ENCODE results near the gene SLC22A23.
"Not testable (repeated sequence)": the region's sequence is repeated elsewhere in the genome, so short reads cannot be mapped to it uniquely, and the experiment has no call there.

The SLC22A23 gene

DNA sequence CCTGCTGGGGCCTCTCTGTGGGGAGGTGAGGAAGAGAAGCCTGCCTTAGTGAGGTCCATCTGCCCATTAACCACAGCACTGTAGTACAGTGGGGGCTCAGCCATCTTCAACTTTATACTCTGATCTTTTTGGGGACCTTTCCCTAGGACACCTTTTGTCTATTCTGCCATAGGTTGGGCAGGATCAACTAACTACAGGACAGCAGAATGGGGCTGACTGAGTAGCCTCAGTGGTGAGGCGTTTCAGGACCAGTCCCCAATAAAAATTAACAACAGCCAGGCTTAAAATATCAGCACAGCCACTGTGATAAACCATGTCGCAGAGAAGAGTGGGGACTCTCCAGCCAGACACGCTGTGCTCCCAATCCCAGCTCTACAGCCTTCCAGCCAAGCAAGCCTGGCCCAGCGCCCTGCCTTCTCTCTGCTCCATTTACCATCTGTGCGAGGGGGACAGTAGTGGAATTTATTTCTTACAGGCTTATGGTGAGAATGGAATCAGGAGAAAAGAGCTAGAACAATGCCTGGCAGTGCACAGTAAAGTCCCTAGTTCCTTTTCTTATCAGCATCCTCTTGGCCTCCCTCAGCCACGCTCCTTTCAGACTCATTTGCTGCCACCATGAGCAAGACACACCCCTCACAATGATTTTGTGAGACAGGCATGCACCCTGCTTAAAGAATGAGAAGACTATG is 75.5 kb downstream of the SLC22A23 start:
- ChIA-PET POLR2A (no interaction called here), CTCF (no interaction called here)
- TF ChIP-seq TARDBP (IDR thresholded peaks at IDR 0.05) (no peak), FOXA1 (IDR thresholded peaks at IDR 0.05) (no peak), SP1 (IDR thresholded peaks at IDR 0.05) (no peak), FOXK2 (IDR thresholded peaks at IDR 0.05) (no peak), HDGF (IDR thresholded peaks at IDR 0.05; ENCODE audit: borderline replicate concordance) (no peak), FOXM1 (IDR thresholded peaks at IDR 0.05; ENCODE audit: borderline replicate concordance) (no peak), ARNT (IDR thresholded peaks at IDR 0.05) (no peak), ELF4 (IDR thresholded peaks at IDR 0.05) (no peak), CTBP1 (IDR thresholded peaks at IDR 0.05; ENCODE audit: borderline replicate concordance) (no peak), NFRKB (IDR thresholded peaks at IDR 0.05) (no peak), SUZ12 (IDR thresholded peaks at IDR 0.05) (no peak), ZNF384 (IDR thresholded peaks at IDR 0.05) (no peak), L3MBTL2 (conservative IDR thresholded peaks at IDR 0.05) (no peak), LEF1 (IDR thresholded peaks at IDR 0.05; ENCODE audit: borderline replicate concordance) (no peak), BHLHE40 (IDR thresholded peaks at IDR 0.05; ENCODE audit: borderline replicate concordance) (no peak)
- TF ChIP-seq, protein P1, sequence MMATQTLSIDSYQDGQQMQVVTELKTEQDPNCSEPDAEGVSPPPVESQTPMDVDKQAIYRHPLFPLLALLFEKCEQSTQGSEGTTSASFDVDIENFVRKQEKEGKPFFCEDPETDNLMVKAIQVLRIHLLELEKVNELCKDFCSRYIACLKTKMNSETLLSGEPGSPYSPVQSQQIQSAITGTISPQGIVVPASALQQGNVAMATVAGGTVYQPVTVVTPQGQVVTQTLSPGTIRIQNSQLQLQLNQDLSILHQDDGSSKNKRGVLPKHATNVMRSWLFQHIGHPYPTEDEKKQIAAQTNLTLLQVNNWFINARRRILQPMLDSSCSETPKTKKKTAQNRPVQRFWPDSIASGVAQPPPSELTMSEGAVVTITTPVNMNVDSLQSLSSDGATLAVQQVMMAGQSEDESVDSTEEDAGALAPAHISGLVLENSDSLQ (IDR thresholded peaks at IDR 0.05) = no peak
- DNase-seq (ENCODE audit: extremely low spot score) = no peak

- no peak for TF ChIP-seq ARNT (IDR thresholded peaks at IDR 0.05)
- TF ChIP-seq SUZ12 (IDR thresholded peaks at IDR 0.05) = no peak
- no peak for TF ChIP-seq FOXA1 (IDR thresholded peaks at IDR 0.05)
- no peak for TF ChIP-seq FOXM1 (IDR thresholded peaks at IDR 0.05; ENCODE audit: borderline replicate concordance)
- TF ChIP-seq LEF1 (IDR thresholded peaks at IDR 0.05; ENCODE audit: borderline replicate concordance) = no peak
- no peak for TF ChIP-seq HDGF (IDR thresholded peaks at IDR 0.05; ENCODE audit: borderline replicate concordance)
- TF ChIP-seq TARDBP (IDR thresholded peaks at IDR 0.05) = no peak
- TF ChIP-seq, protein P1 (IDR thresholded peaks at IDR 0.05) = no peak
- no peak for TF ChIP-seq L3MBTL2 (conservative IDR thresholded peaks at IDR 0.05)
- TF ChIP-seq ELF4 (IDR thresholded peaks at IDR 0.05) = no peak
- ChIA-PET CTCF (interaction anchor here (0.6 to 1.2 kb wide), 4 partner anchors 10 to 108 kb away, joined by 3 read pairs; no protein-coding TSS in a partner anchor), POLR2A (interaction anchor here (1.6 kb wide), 1 partner anchor 18 kb away, joined by 3 read pairs; no protein-coding TSS in a partner anchor)
- DNase-seq (ENCODE audit: extremely low spot score) = no peak
Measured at GRCh38 chr6:3380344-3381232, 76.3 kb downstream of the SLC22A23 start.

GRCh38 chr6:3379482-3380060 is 77.3 kb downstream of the SLC22A23 start:
- POLR2A ChIA-PET = interaction anchor here (1.0 to 1.6 kb wide), 2 partner anchors 17 to 24 kb away, joined by 3 read pairs; no protein-coding TSS in a partner anchor
- no peak for DNase-seq (ENCODE audit: extremely low spot score)
- CTCF ChIA-PET = interaction anchor here (0.7 to 1.2 kb wide), 3 partner anchors 9 to 65 kb away, joined by 3 to 4 read pairs (median 3); no protein-coding TSS in a partner anchor
- TF ChIP-seq, protein P1 (IDR thresholded peaks at IDR 0.05) = no peak
- TF ChIP-seq TARDBP (IDR thresholded peaks at IDR 0.05) = no peak
- 0 out of 2 replicates have a peak, but pooled peaks have one; percentile 41 for TF ChIP-seq BHLHE40 (IDR thresholded peaks at IDR 0.05; ENCODE audit: borderline replicate concordance)
- TF ChIP-seq NFRKB (IDR thresholded peaks at IDR 0.05) = no peak
- no peak for TF ChIP-seq ELF4 (IDR thresholded peaks at IDR 0.05)
- TF ChIP-seq HDGF (IDR thresholded peaks at IDR 0.05; ENCODE audit: borderline replicate concordance) = 0 out of 2 replicates have a peak, but pooled peaks have one; percentile 51
- no peak for TF ChIP-seq SUZ12 (IDR thresholded peaks at IDR 0.05)
- no peak for TF ChIP-seq ARNT (IDR thresholded peaks at IDR 0.05)
- TF ChIP-seq CTBP1 (IDR thresholded peaks at IDR 0.05; ENCODE audit: borderline replicate concordance) = no peak
- no peak for TF ChIP-seq FOXM1 (IDR thresholded peaks at IDR 0.05; ENCODE audit: borderline replicate concordance)
- TF ChIP-seq FOXK2 (IDR thresholded peaks at IDR 0.05) = no peak
- TF ChIP-seq ZNF384 (IDR thresholded peaks at IDR 0.05) = no peak
- no peak for TF ChIP-seq SP1 (IDR thresholded peaks at IDR 0.05)
- no peak for TF ChIP-seq FOXA1 (IDR thresholded peaks at IDR 0.05)
- peak; percentile 74 for TF ChIP-seq L3MBTL2 (conservative IDR thresholded peaks at IDR 0.05)
- no peak for TF ChIP-seq LEF1 (IDR thresholded peaks at IDR 0.05; ENCODE audit: borderline replicate concordance)

- POLR2A ChIA-PET; DNase-seq (ENCODE audit: extremely low spot score); CTCF ChIA-PET: not testable (repeated sequence)
Measured at GRCh38 chr6:3378808-3379207, 78.0 kb downstream of the SLC22A23 start.

GRCh38 chr6:3378398-3378782 is 78.5 kb downstream of the SLC22A23 start:
- DNase-seq (ENCODE audit: extremely low spot score); POLR2A ChIA-PET; CTCF ChIA-PET: not testable (repeated sequence)

Data from HEK293T (cell line).